ENCODE results near the gene ARHGAP5. TPM values are rescaled to one million over a fixed set of nuclear protein-coding genes. Genes with fewer than 3 reads are reported as not detected.

ARHGAP5 gene
- total RNA-seq, 6 donors from 2014 or later, result 31.4 to 150 (median 78.3) TPM

- Histone ChIP-seq H3K4me3 (peak overlapping the region in 2 of 4 donors; percentile 74 to 93), H3K27me3 (no peaks in the 10 kb centered on the region), H3K36me3 (no peaks in the 10 kb centered on the region), H3K4me1 (peaks cover 18 to 25% (median 21%) of the 10 kb centered on the region in 4 donors), H3K27ac (peak overlapping the region; percentile 95 to 100 (median 98)), H3K9me3 (no peaks in the 10 kb centered on the region)
- DNase-seq (no peak), ATAC-seq (ENCODE audit: low FRiP score in 2 of 2) (no peak)
- TF ChIP-seq CTCF (IDR thresholded peaks at IDR 0.05) (no peak), EP300 (IDR thresholded peaks at IDR 0.05) (no peak), POLR2AphosphoS5 (IDR thresholded peaks at IDR 0.05) (no peak), POLR2A (IDR thresholded peaks at IDR 0.05) (no peak)
- WGBS, 2 donors, result 60% methylated on average over 8 of the region's 8 CpGs
Observed at GRCh38 chr14:32074887-32075572, 2.1 kb upstream of the ARHGAP5 start.

- peaks cover 20 to 25% (median 22%) of the 10 kb centered on the region in 4 donors for H3K4me1 ChIP-seq
- DNase-seq, result peak; percentile 41 to 82
- no peaks in the 10 kb centered on the region for H3K36me3 ChIP-seq
- peak; percentile 45 to 58 for ATAC-seq (ENCODE audit: low FRiP score in 2 of 2)
- H3K27me3 ChIP-seq, result no peaks in the 10 kb centered on the region
- TF ChIP-seq CTCF (IDR thresholded peaks at IDR 0.05) (no peak), POLR2AphosphoS5 (IDR thresholded peaks at IDR 0.05) (no peak), EP300 (IDR thresholded peaks at IDR 0.05) (no peak), POLR2A (IDR thresholded peaks at IDR 0.05) (no peak)
- H3K4me3 ChIP-seq, result peak overlapping the region; percentile 63 to 93 (median 82)
- no peaks in the 10 kb centered on the region for H3K9me3 ChIP-seq
- H3K27ac ChIP-seq, result peak overlapping the region; percentile 95 to 100 (median 98)
- 1% methylated on average over 8 to 22 of the region's 23 CpGs for WGBS, 2 donors
Observed at GRCh38 chr14:32075672-32076277, 1.3 kb upstream of the ARHGAP5 start.

- TF ChIP-seq EP300 (IDR thresholded peaks at IDR 0.05), result peak in 1 of 4 donors; percentile 14
- TF ChIP-seq POLR2AphosphoS5 (IDR thresholded peaks at IDR 0.05), result peak; percentile 49 to 89
- peak in 3 of 4 donors; percentile 41 to 54 (median 42) for TF ChIP-seq POLR2A (IDR thresholded peaks at IDR 0.05)
- no peak for TF ChIP-seq CTCF (IDR thresholded peaks at IDR 0.05)
- ATAC-seq (ENCODE audit: low FRiP score in 2 of 2) (peak; percentile 96 to 99), DNase-seq (peak; percentile 96 to 99)
- Histone ChIP-seq H3K4me3 (peak overlapping the region; percentile 74 to 93 (median 90)), H3K27ac (peak overlapping the region; percentile 95 to 100 (median 98)), H3K36me3 (no peaks in the 10 kb centered on the region), H3K27me3 (no peaks in the 10 kb centered on the region), H3K9me3 (no peaks in the 10 kb centered on the region), H3K4me1 (peaks cover 20 to 25% (median 22%) of the 10 kb centered on the region in 4 donors)
- WGBS, 2 donors, result 0% methylated on average over 31 to 55 of the region's 76 CpGs
Observed at GRCh38 chr14:32076278-32077080, 625 bp upstream of the ARHGAP5 start.

- no peaks in the 10 kb centered on the region for H3K36me3 ChIP-seq
- ATAC-seq (ENCODE audit: low FRiP score in 2 of 2) (peak in 1 of 2 donors; percentile 3), DNase-seq (peak; percentile 42 to 87)
- H3K27me3 ChIP-seq, result no peaks in the 10 kb centered on the region
- peak overlapping the region; percentile 74 to 93 (median 90) for H3K4me3 ChIP-seq
- 4% methylated on average over 28 of the region's 28 CpGs for WGBS, 2 donors
- peak overlapping the region; percentile 95 to 100 (median 98) for H3K27ac ChIP-seq
- peaks cover 21 to 43% (median 27%) of the 10 kb centered on the region in 4 donors for H3K4me1 ChIP-seq
- no peaks in the 10 kb centered on the region for H3K9me3 ChIP-seq
- TF ChIP-seq EP300 (IDR thresholded peaks at IDR 0.05), result no peak
- no peak for TF ChIP-seq CTCF (IDR thresholded peaks at IDR 0.05)
- TF ChIP-seq POLR2A (IDR thresholded peaks at IDR 0.05), result peak in 2 of 4 donors; percentile 38 to 42
- peak in 1 of 2 donors; percentile 21 for TF ChIP-seq POLR2AphosphoS5 (IDR thresholded peaks at IDR 0.05)
Observed at GRCh38 chr14:32078023-32078857, 1.1 kb downstream of the ARHGAP5 start.
